Panc1 (cell line): Measurements from ENCODE around the gene ZNF324.
"Not testable (repeated sequence)": the region's sequence is repeated elsewhere in the genome, so short reads cannot be mapped to it uniquely, and the experiment has no call there.

Experiments used
- CTCF ChIP-seq: fragments of 450-650 bp; IDR thresholded peaks from 2 replicates; pipeline ENCODE4 v1.5.1; 2017; ENCODE audit warnings: mild to moderate bottlenecking
- REST ChIP-seq, 2 experiments: IDR thresholded peaks; 2 replicates each; pipeline ENCODE4 v1.6.1; 2011 to 2012; ENCODE audit warnings: low read depth in 2 of 2, control low read depth in 1 of 2, low read length in 1 of 2, mild to moderate bottlenecking in 1 of 2, moderate library complexity in 1 of 2; ENCODE audit not compliant: insufficient read depth in 1 of 2
- SIN3A ChIP-seq: IDR thresholded peaks from 2 replicates; pipeline ENCODE4 v1.6.1; 2012; ENCODE audit warnings: low read depth, mild to moderate bottlenecking, low read length, moderate library complexity, borderline replicate concordance; ENCODE audit not compliant: insufficient read depth
- TCF7L2 ChIP-seq: IDR thresholded peaks from 2 replicates; pipeline ENCODE4 v1.6.1; 2011; ENCODE audit warnings: mild to moderate bottlenecking, low read depth, low read length, inconsistent platforms

GRCh38 chr19:58470837-58471543 is 4.1 kb downstream of the ZNF324 start:
- TF ChIP-seq CTCF; SIN3A; TCF7L2; REST (IDR thresholded peaks at IDR 0.05; ENCODE audit: insufficient read depth in 1 of 2, low read depth in 2 of 2, low read length in 1 of 2): not testable (repeated sequence)
